AG04449 (cell line): ENCODE data around the gene SEC63.

Source experiments
- CTCF ChIA-PET: fragments of 350-600 bp; formaldehyde crosslinking; extraction: SDS; loops from one replicate; lab custom pipeline; 2021; ENCODE audit warnings: antibody characterized with exemption; lab: Yijun Ruan, JAX
- POLR2A ChIA-PET: fragments of 400-600, 350-600 bp; formaldehyde crosslinking; extraction: SDS; loops from one replicate; lab custom pipeline; 2020; ENCODE audit warnings: antibody characterized with exemption, inconsistent platforms; lab: Yijun Ruan, JAX
- DNase-seq: peaks from one replicate; pipeline ENCODE4 v3.0.0-alpha.2; 2010; ENCODE audit warnings: low read depth, low spot score
- H3K4me3 ChIP-seq: 2 replicates; pipeline ENCODE4 v1.5.1; 2011; ENCODE audit warnings: low read depth, mild to moderate bottlenecking, control low read depth, low read length
- CTCF ChIP-seq: IDR thresholded peaks from one replicate; pipeline ENCODE4 v1.5.1; 2011; ENCODE audit warnings: mild to moderate bottlenecking, moderate library complexity, low read length, control low read depth, inconsistent platforms; ENCODE audit not compliant: insufficient read depth; ENCODE audit errors: missing control alignments

SEC63 gene

GRCh38 chr6:107987805-107988204 is 29.8 kb upstream of the SEC63 start:
- ChIA-PET CTCF (no interaction called here), POLR2A (no interaction called here)
- no peak overlapping the region for H3K4me3 ChIP-seq
- TF ChIP-seq CTCF, result no peak
- DNase-seq, result no peak

- POLR2A ChIA-PET, result no interaction called here
- TF ChIP-seq CTCF, result no peak
- no peak for DNase-seq
- CTCF ChIA-PET, result interaction anchor here (1.0 kb wide), 1 partner anchor 8 kb away, joined by 3 read pairs; no protein-coding TSS in a partner anchor
- no peak overlapping the region for H3K4me3 ChIP-seq
Measured at GRCh38 chr6:107985701-107986100, 27.7 kb upstream of the SEC63 start.

GRCh38 chr6:107983811-107984210 is 25.8 kb upstream of the SEC63 start:
- H3K4me3 ChIP-seq, result no peak overlapping the region
- no peak for DNase-seq
- ChIA-PET POLR2A (no interaction called here), CTCF (interaction anchor here (1.5 kb wide), 1 partner anchor 544 kb away, joined by 5 read pairs; no protein-coding TSS in a partner anchor)
- TF ChIP-seq CTCF, result no peak

GRCh38 chr6:107982486-107982885 is 24.5 kb upstream of the SEC63 start:
- ChIA-PET POLR2A (no interaction called here), CTCF (interaction anchor here (1.0 to 8.1 kb wide), 8 partner anchors 9 to 1092 kb away, joined by 3 to 194 read pairs (median 10); no protein-coding TSS in a partner anchor)
- no peak for TF ChIP-seq CTCF
- no peak for DNase-seq
- H3K4me3 ChIP-seq, result no peak overlapping the region

- POLR2A ChIA-PET, result no interaction called here
- CTCF ChIA-PET, result interaction anchor here (1.3 to 8.1 kb wide), 13 partner anchors 9 to 1093 kb away, joined by 3 to 194 read pairs (median 6); no protein-coding TSS in a partner anchor
Measured at GRCh38 chr6:107981695-107982094, 23.7 kb upstream of the SEC63 start.

GRCh38 chr6:107977283-107977682 is 19.3 kb upstream of the SEC63 start:
- H3K4me3 ChIP-seq, result no peak overlapping the region
- ChIA-PET CTCF (interaction anchor here (0.6 to 8.1 kb wide), 13 partner anchors 9 to 839 kb away, joined by 3 to 194 read pairs (median 4); no protein-coding TSS in a partner anchor), POLR2A (no interaction called here)
- TF ChIP-seq CTCF, result no peak
- no peak for DNase-seq

More at GRCh38 chr6:107981695-107982094, 23.7 kb upstream of the SEC63 start:
- DNase-seq, result no peak
- no peak overlapping the region for H3K4me3 ChIP-seq
- TF ChIP-seq CTCF, result no peak
